ENCODE measurements around the gene VAC14. TPM values are rescaled to one million over a fixed set of nuclear protein-coding genes. Genes with fewer than 3 reads are reported as not detected.

VAC14 gene
- total RNA-seq, 4 donors from 2014 or later = 23.5 to 44.1 (median 29.8) TPM

- Histone ChIP-seq H3K4me1 (peaks cover 0 to 36% (median 0%) of the 10 kb centered on the region in 3 donors), H3K36me3 (peaks cover 0 to 39% of the 10 kb centered on the region in 2 donors), H3K4me3 (no peak overlapping the region), H3K9me3 (no peaks in the 10 kb centered on the region), H3K27me3 (no peaks in the 10 kb centered on the region), H3K27ac (peak overlapping the region in 3 of 4 donors; percentile 55 to 70 (median 59))
- no peak for ATAC-seq
- 47 to 49% methylated on average over 4 to 13 of the region's 17 CpGs for WGBS, 2 donors (ENCODE audit: low coverage in 1 of 2)
- TF ChIP-seq POLR2A (IDR thresholded peaks at IDR 0.05) (no peak), CTCF (IDR thresholded peaks at IDR 0.05) (no peak), EP300 (IDR thresholded peaks at IDR 0.05) (no peak), POLR2AphosphoS5 (IDR thresholded peaks at IDR 0.05) (no peak)
Measured at GRCh38 chr16:70661534-70661917, 139.4 kb downstream of the VAC14 start.

DNA sequence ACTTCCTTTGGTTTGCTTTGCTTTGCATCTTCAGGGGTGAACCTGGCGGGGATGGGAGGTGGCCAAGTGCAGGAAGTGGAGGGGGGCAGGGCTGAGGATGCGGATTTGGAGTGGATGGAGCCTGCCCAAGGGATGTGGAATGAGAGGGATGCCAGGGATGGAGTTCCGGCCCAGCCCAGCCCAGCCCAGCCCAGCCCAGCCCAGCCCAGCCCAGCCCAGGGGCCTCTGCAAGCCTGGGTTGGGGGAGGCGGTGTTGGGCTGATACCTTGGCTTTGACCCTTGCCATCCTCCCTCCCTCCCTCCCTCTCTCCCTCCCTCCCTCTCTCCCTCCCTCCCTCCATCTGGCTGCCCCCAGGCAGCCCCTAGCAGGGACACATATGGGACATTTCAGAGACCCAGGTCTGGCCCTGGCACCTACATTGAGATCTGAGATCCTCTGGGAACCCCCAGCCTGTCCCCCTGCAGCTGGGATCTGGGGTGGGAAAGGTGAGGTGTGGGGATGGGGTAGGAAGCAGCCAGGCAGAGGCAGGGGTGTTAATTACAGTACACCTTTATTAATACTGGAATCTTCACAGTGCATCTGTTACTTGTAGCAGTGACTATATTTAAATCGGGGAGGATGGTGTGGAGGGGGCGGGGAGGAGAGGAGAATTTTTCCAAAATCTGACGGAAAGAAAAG, 140.1 kb downstream of the VAC14 start:
- no peaks in the 10 kb centered on the region for H3K9me3 ChIP-seq
- H3K27me3 ChIP-seq = no peaks in the 10 kb centered on the region
- TF ChIP-seq EP300 (IDR thresholded peaks at IDR 0.05) = no peak
- TF ChIP-seq POLR2AphosphoS5 (IDR thresholded peaks at IDR 0.05) = no peak
- TF ChIP-seq POLR2A (IDR thresholded peaks at IDR 0.05) = no peak
- TF ChIP-seq CTCF (IDR thresholded peaks at IDR 0.05) = no peak
- 0 to 22% methylated on average over 2 to 3 of the region's 7 CpGs for WGBS, 2 donors (ENCODE audit: low coverage in 1 of 2)
- no peak for ATAC-seq
- peak overlapping the region in 2 of 4 donors; percentile 5 to 70 for H3K27ac ChIP-seq
- H3K4me1 ChIP-seq = peaks cover 0 to 36% (median 0%) of the 10 kb centered on the region in 3 donors
- no peak overlapping the region for H3K4me3 ChIP-seq
- H3K36me3 ChIP-seq = peaks cover 0 to 32% of the 10 kb centered on the region in 2 donors

DNA sequence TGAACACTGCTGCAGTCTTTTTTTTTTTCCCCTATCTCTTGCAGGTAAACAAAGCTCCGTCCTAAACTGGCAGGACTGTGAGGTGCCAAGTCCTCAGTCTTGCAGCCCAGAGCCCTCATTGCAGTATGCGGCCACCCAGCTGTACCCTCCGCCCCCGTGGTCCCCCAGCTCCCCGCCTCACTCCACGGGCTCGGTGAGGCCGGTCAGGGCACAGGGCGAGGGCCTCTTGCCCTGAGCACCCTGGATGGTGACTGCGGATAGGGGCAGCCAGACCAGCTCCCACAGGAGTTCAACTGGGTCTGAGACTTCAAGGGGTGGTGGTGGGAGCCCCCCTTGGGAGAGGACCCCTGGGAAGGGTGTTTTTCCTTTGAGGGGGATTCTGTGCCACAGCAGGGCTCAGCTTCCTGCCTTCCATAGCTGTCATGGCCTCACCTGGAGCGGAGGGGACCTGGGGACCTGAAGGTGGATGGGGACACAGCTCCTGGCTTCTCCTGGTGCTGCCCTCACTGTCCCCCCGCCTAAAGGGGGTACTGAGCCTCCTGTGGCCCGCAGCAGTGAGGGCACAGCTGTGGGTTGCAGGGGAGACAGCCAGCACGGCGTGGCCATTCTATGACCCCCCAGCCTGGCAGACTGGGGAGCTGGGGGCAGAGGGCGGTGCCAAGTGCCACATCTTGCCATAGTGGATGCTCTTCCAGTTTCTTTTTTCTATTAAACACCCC, 140.8 kb downstream of the VAC14 start:
- Histone ChIP-seq H3K27me3 (no peaks in the 10 kb centered on the region), H3K9me3 (no peaks in the 10 kb centered on the region), H3K27ac (peak overlapping the region in 1 of 4 donors; percentile 70), H3K36me3 (peaks cover 0 to 25% of the 10 kb centered on the region in 2 donors), H3K4me3 (no peak overlapping the region), H3K4me1 (peaks cover 0 to 36% (median 0%) of the 10 kb centered on the region in 3 donors)
- 20% methylated on average over 1 of the region's 16 CpGs; no CpG with 5 or more reads in 1 of the 2 donors for WGBS, 2 donors (ENCODE audit: low coverage in 1 of 2)
- TF ChIP-seq POLR2A (IDR thresholded peaks at IDR 0.05) (no peak), EP300 (IDR thresholded peaks at IDR 0.05) (no peak), CTCF (IDR thresholded peaks at IDR 0.05) (no peak), POLR2AphosphoS5 (IDR thresholded peaks at IDR 0.05) (no peak)
- ATAC-seq = no peak

- Histone ChIP-seq H3K9me3 (no peaks in the 10 kb centered on the region), H3K27ac (no peak overlapping the region), H3K4me1 (peaks cover 0 to 36% (median 0%) of the 10 kb centered on the region in 3 donors), H3K36me3 (peaks cover 0 to 19% of the 10 kb centered on the region in 2 donors), H3K27me3 (no peaks in the 10 kb centered on the region), H3K4me3 (no peak overlapping the region)
- no peak for ATAC-seq
- WGBS, 2 donors (ENCODE audit: low coverage in 1 of 2) = no CpG with 5 or more reads among the region's 12 CpGs
- TF ChIP-seq POLR2AphosphoS5 (IDR thresholded peaks at IDR 0.05) (no peak), CTCF (IDR thresholded peaks at IDR 0.05) (no peak), POLR2A (IDR thresholded peaks at IDR 0.05) (no peak), EP300 (IDR thresholded peaks at IDR 0.05) (no peak)
Measured at GRCh38 chr16:70659546-70659945, 141.4 kb downstream of the VAC14 start.
